Activated CD8-positive, alpha-beta T cell treated with anti-CD3 and anti-CD28 coated beads for 36 hours (primary cell): Measurements from ENCODE around the gene FANK1. TPM values are rescaled to one million over a fixed set of nuclear protein-coding genes. Genes with fewer than 3 reads are reported as not detected.

ENCODE experiments used
- ATAC-seq: fragments of 200-7000 bp; cut with Tn5 transposase; one replicate; pipeline ENCODE4 v1.10.0; 2021; ENCODE audit warnings: mild to moderate bottlenecking, moderate library complexity
- CTCF ChIA-PET: fragments of 350-600 bp; sonication (Branson Sonifier 250); formaldehyde crosslinking; loops from one replicate; lab custom pipeline; 2021; ENCODE audit warnings: antibody characterized with exemption; lab: Charles Lee
- POLR2A ChIA-PET: fragments of 350-600 bp; sonication (Branson Sonifier 250); formaldehyde crosslinking; loops from one replicate; lab custom pipeline; 2021; ENCODE audit warnings: antibody characterized with exemption; lab: Charles Lee
- DNase-seq: peaks from one replicate; pipeline ENCODE4 v3.0.0-alpha.2; 2020
- H3K27ac Mint-ChIP-seq: one replicate; pipeline ENCODE4 v1.8.0; 2021; ENCODE audit warnings: mild to moderate bottlenecking, mixed read lengths
- H3K27me3 Mint-ChIP-seq: one replicate; pipeline ENCODE4 v1.8.0; 2021; ENCODE audit warnings: mixed read lengths
- H3K36me3 Mint-ChIP-seq: one replicate; pipeline ENCODE4 v1.8.0; 2021; ENCODE audit warnings: low read depth, mixed read lengths
- H3K4me1 Mint-ChIP-seq: one replicate; pipeline ENCODE4 v1.8.0; 2021; ENCODE audit warnings: low read depth, mixed read lengths
- H3K4me3 Mint-ChIP-seq: one replicate; pipeline ENCODE4 v1.8.0; 2021; ENCODE audit warnings: mild to moderate bottlenecking, moderate library complexity, mixed read lengths
- H3K9me3 Mint-ChIP-seq: one replicate; pipeline ENCODE4 v1.8.0; 2021; ENCODE audit warnings: mixed read lengths
- intact Hi-C: fragments of 100-400 bp; cut with micrococcal nuclease; formaldehyde crosslinking; loops from one replicate; pipeline ENCODE4 v1.10.0; 2022
- total RNA-seq, 2 experiments: library from RNA; stranded (reverse); gene quantifications; one replicate each; pipeline ENCODE4 v1.2.3, GENCODE V29; 2021
- TF ChIP-seq, protein P1 (sequence below): fragments of 200-600 bp; IDR thresholded peaks from one replicate; pipeline ENCODE4 v1.8.0; 2022; ENCODE audit warnings: antibody characterized with exemption, mild to moderate bottlenecking

Gene FANK1
- total RNA-seq, 2 experiments from 2014 or later: 0.45 to 0.58 TPM

GRCh38 chr10:125989791-125990190 is 93.4 kb downstream of the FANK1 start:
- no peaks in the 10 kb centered on the region for H3K27me3 Mint-ChIP-seq
- ChIA-PET POLR2A (no interaction called here), CTCF (no interaction called here)
- intact Hi-C loops: no loop called here
- no peak for DNase-seq
- no peak overlapping the region for H3K4me3 Mint-ChIP-seq
- no peaks in the 10 kb centered on the region for H3K36me3 Mint-ChIP-seq
- H3K9me3 Mint-ChIP-seq: no peaks in the 10 kb centered on the region
- ATAC-seq: no peak
- H3K4me1 Mint-ChIP-seq: no peaks in the 10 kb centered on the region
- TF ChIP-seq, protein P1, sequence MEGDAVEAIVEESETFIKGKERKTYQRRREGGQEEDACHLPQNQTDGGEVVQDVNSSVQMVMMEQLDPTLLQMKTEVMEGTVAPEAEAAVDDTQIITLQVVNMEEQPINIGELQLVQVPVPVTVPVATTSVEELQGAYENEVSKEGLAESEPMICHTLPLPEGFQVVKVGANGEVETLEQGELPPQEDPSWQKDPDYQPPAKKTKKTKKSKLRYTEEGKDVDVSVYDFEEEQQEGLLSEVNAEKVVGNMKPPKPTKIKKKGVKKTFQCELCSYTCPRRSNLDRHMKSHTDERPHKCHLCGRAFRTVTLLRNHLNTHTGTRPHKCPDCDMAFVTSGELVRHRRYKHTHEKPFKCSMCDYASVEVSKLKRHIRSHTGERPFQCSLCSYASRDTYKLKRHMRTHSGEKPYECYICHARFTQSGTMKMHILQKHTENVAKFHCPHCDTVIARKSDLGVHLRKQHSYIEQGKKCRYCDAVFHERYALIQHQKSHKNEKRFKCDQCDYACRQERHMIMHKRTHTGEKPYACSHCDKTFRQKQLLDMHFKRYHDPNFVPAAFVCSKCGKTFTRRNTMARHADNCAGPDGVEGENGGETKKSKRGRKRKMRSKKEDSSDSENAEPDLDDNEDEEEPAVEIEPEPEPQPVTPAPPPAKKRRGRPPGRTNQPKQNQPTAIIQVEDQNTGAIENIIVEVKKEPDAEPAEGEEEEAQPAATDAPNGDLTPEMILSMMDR: no peak
- H3K27ac Mint-ChIP-seq: no peak overlapping the region

DNA sequence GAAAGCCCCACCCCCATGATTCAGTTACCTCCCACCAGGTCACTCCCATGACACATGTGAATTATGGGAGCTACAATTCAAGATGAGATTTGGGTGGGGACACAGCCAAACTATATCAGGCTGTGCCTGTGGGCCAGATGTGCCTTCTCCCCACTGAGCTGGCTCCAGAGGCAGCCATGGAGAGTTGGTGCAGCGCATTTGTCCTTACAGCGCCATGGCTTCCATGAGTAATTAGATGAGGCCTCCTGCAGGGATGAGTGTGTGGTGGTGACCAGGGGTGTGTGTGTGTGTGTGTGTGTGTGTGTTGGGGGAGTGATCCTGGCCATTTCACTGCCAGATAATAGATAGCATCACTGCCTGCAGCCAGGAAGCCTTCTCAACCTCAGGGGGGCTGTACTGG is 94.6 kb downstream of the FANK1 start:
- Mint-ChIP-seq H3K9me3 (no peaks in the 10 kb centered on the region), H3K36me3 (no peaks in the 10 kb centered on the region), H3K4me1 (no peaks in the 10 kb centered on the region), H3K27me3 (no peaks in the 10 kb centered on the region), H3K27ac (no peak overlapping the region), H3K4me3 (no peak overlapping the region)
- DNase-seq: no peak
- ChIA-PET POLR2A (interaction anchor here (0.5 kb wide), 1 partner anchor 75 kb away, joined by 3 read pairs; no protein-coding TSS in a partner anchor), CTCF (no interaction called here)
- intact Hi-C loops: no loop called here
- TF ChIP-seq, protein P1: no peak
- no peak for ATAC-seq

DNA sequence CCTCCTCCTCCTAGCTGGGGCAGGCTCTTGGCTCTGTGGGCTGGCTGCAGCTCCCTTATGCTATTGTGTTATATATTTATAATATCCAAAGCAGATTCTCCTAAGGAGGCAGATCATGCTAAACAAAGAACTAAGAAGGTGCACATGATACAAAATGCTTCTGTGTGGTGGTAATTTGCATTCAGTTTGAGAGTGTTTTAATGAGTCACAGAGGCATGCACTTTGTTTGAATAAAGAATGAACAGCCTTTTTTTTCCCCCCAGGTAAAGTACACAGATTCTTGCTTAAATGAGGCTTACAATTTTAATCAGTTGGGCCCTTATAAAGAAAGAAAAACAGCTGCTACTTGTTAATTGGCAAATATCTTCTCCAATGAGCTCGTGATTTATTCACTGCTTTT is 95.0 kb downstream of the FANK1 start:
- DNase-seq: no peak
- intact Hi-C loops: no loop called here
- TF ChIP-seq, protein P1: no peak
- Mint-ChIP-seq H3K36me3 (no peaks in the 10 kb centered on the region), H3K4me3 (no peak overlapping the region), H3K27me3 (no peaks in the 10 kb centered on the region), H3K4me1 (no peaks in the 10 kb centered on the region), H3K27ac (no peak overlapping the region), H3K9me3 (no peaks in the 10 kb centered on the region)
- ATAC-seq: no peak
- ChIA-PET CTCF (no interaction called here), POLR2A (interaction anchor here (0.5 kb wide), 1 partner anchor 75 kb away, joined by 3 read pairs; no protein-coding TSS in a partner anchor)

DNA sequence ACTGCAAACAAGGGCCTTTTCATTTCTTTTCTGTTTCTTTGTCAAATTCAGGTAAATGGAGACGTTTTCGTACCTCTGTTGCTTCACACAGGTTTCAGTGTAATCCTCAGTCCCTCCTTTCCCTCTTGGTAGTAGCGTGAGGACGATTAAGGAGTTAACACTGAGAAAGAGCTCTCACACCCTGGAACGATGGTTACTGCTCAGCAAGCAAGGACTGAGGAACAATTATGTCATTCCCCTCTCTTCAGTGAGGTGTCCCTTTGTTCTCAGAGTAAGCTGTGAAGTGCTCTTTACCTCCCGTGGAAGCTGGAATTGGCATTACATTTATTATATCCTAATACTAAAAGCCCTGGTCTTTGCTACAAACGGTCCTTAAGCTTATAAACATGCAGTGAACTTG is 95.9 kb downstream of the FANK1 start:
- intact Hi-C loops: no loop called here
- TF ChIP-seq, protein P1: no peak
- ATAC-seq: no peak
- Mint-ChIP-seq H3K4me1 (no peaks in the 10 kb centered on the region), H3K27ac (no peak overlapping the region), H3K9me3 (no peaks in the 10 kb centered on the region), H3K27me3 (no peaks in the 10 kb centered on the region), H3K36me3 (no peaks in the 10 kb centered on the region), H3K4me3 (no peak overlapping the region)
- POLR2A ChIA-PET: no interaction called here
- DNase-seq: no peak
- CTCF ChIA-PET: no interaction called here

DNA sequence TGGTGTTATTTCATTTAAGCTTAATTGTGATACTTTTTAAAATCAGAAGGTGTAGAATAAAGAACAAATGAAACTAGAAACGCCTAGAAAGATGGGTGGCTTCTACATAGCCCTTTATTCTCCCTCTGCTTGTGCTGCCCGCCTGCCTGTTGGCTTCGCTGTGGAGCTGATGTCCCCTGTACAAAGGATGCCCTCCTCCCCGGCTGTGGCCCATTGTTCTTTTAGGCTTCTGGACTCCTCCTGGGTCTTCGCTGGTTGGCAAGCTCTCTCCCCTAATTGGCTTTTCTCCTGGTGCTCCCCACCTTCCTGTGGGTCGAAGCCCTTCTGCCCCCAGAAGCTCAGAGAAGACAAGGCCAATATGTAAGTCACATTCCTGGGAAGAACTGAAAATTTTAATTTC is 98.2 kb downstream of the FANK1 start:
- H3K36me3 Mint-ChIP-seq: no peaks in the 10 kb centered on the region
- DNase-seq: no peak
- no peak overlapping the region for H3K27ac Mint-ChIP-seq
- ChIA-PET POLR2A (no interaction called here), CTCF (no interaction called here)
- no peaks in the 10 kb centered on the region for H3K9me3 Mint-ChIP-seq
- ATAC-seq: no peak
- no peak overlapping the region for H3K4me3 Mint-ChIP-seq
- H3K27me3 Mint-ChIP-seq: no peaks in the 10 kb centered on the region
- H3K4me1 Mint-ChIP-seq: no peaks in the 10 kb centered on the region
- intact Hi-C loops: no loop called here
- TF ChIP-seq, protein P1: no peak
